Transverse colon (tissue), 4 donors: ENCODE measurements around the gene RHBDD1. TPM values are rescaled to one million over a fixed set of nuclear protein-coding genes. Genes with fewer than 3 reads are reported as not detected.
A peak's percentile ranks its signal among the peaks of the same experiment; 100 is the strongest.

ENCODE experiments used
- DNase-seq: peaks from one replicate; pipeline ENCODE4 v3.0.0-alpha.2; 2019
- H3K27ac ChIP-seq, 4 donors: fragments of 200-600 bp; sonication (generic); 2 replicates each; pipeline ENCODE4 v1.5.1; 2016 to 2018; ENCODE audit warnings: inconsistent platforms in 4 of 4
- H3K27me3 ChIP-seq: fragments of 200-600 bp; sonication (generic); 2 replicates; pipeline ENCODE4 v1.5.1; 2017; ENCODE audit warnings: inconsistent platforms
- H3K36me3 ChIP-seq, 4 donors: fragments of 200-600 bp; sonication (generic); 2 replicates each; pipeline ENCODE4 v1.5.1; 2017 to 2019; ENCODE audit warnings: inconsistent platforms in 4 of 4
- H3K4me1 ChIP-seq, 4 donors: fragments of 200-600 bp; sonication (generic); 2 replicates each; pipeline ENCODE4 v1.5.1; 2017 to 2020; ENCODE audit warnings: inconsistent platforms in 4 of 4
- H3K4me3 ChIP-seq, 4 donors: fragments of 200-600 bp; sonication (generic); 1 replicate in 1 of 4; 2 replicates in 3 of 4; pipeline versions ENCODE4 v1.5.1 to v1.6.1; 2017 to 2019; ENCODE audit warnings: inconsistent platforms in 4 of 4
- H3K9me3 ChIP-seq, 2 donors: fragments of 200-600 bp; sonication (generic); 2 replicates each; pipeline ENCODE4 v1.5.1; 2017 to 2019; ENCODE audit warnings: inconsistent platforms in 2 of 2
- CTCF ChIP-seq, 5 experiments: fragments of 200-600 bp in 3 of 5; fragments of 450-650 bp in 2 of 5; sonication (generic) in 3 of 5; IDR thresholded peaks; 1 replicate in 2 of 5; 2 replicates in 3 of 5; pipeline ENCODE4 v1.5.1; 2016 to 2017; ENCODE audit warnings: antibody characterized with exemption in 5 of 5, inconsistent platforms in 3 of 5, mild to moderate bottlenecking in 2 of 5, moderate library complexity in 1 of 5
- EP300 ChIP-seq: sonication (generic); formaldehyde crosslinking; IDR thresholded peaks from one replicate; pipeline ENCODE4 v1.6.1; 2017; ENCODE audit warnings: antibody characterized with exemption, low read depth
- POLR2A ChIP-seq: fragments of 450-650 bp; IDR thresholded peaks from one replicate; pipeline ENCODE4 v1.6.1; 2016; ENCODE audit warnings: antibody characterized with exemption, mild to moderate bottlenecking, moderate library complexity
- POLR2AphosphoS5 ChIP-seq, 3 donors: sonication (generic); formaldehyde crosslinking; IDR thresholded peaks; one replicate each; pipeline ENCODE4 v1.6.1; 2016; ENCODE audit warnings: antibody characterized with exemption in 3 of 3
- WGBS, 2 donors: methylation state at CpG; one replicate each; pipeline ENCODE4 v1.1.5; 2018; ENCODE audit warnings: low coverage in 1 of 2; 5-methylcytosine and 5-hydroxymethylcytosine counted together
- in situ Hi-C, 4 donors: fragments of 200-750 bp; cut with MboI; loops; one replicate each; pipeline versions ENCODE4 v1.15.0 to v1.15.1; 2017; ENCODE audit warnings: low sequenced_read_pairs in 3 of 4, low pct_ligation_motif_present in 1 of 4, low pct_unique_long_range_greater_than_20kb in 1 of 4
- intact Hi-C: fragments of 100-400 bp; cut with DNase I; formaldehyde crosslinking; loops from one replicate; pipeline ENCODE4 v1.15.1; 2023; ENCODE audit warnings: low total_unique reads
- total RNA-seq, 4 donors: library from RNA; depleted of rRNA; stranded (reverse); fragments of >200 nt; gene quantifications; one replicate each; pipeline ENCODE4 v1.1.0, GENCODE V29; 2016

Gene RHBDD1
- 10 to 100 TPM; 11.9 to 47.5 (median 22.5) TPM for total RNA-seq

- Histone ChIP-seq H3K36me3 (no peaks in the 10 kb centered on the region), H3K27ac (peak within 1 kb of the TSS; percentile 99 to 100 (median 100)), H3K4me3 (peak within 1 kb of the TSS; percentile 70 to 94 (median 82)), H3K4me1 (peaks cover 16 to 39% (median 21%) of the 10 kb centered on the region in 4 donors), H3K9me3 (no peaks in the 10 kb centered on the region), H3K27me3 (no peaks in the 10 kb centered on the region)
- WGBS, 2 donors = 0% methylated on average over 1 to 38 of the region's 75 CpGs
- in situ Hi-C loops = no loop called here
- DNase-seq = peak; percentile 96
- TF ChIP-seq CTCF (IDR thresholded peaks at IDR 0.05) = no peak
- peak; percentile 93 to 98 (median 95) for TF ChIP-seq POLR2AphosphoS5 (IDR thresholded peaks at IDR 0.05)
- peak; percentile 51 for TF ChIP-seq EP300
- TF ChIP-seq POLR2A = peak; percentile 95
- intact Hi-C loops = loop anchor here (5.0 kb wide), 1 partner anchor 114 kb away; no protein-coding TSS in a partner anchor
Measured at GRCh38 chr2:226835796-226836547, at the start of gene RHBDD1. RHBDD1 (plus strand) TSS chr2:226836054; CDS start chr2:226864694, 28,640 bp downstream.

GRCh38 chr2:226788064-226788463, 47.8 kb upstream of the RHBDD1 start:
- no peak overlapping the region for H3K4me3 ChIP-seq
- peak overlapping the region in 3 of 4 donors; percentile 10 to 95 (median 94) for H3K27ac ChIP-seq

GRCh38 chr2:226788881-226789490, 46.9 kb upstream of the RHBDD1 start:
- no peak overlapping the region for H3K4me3 ChIP-seq
- peaks cover 0 to 66% (median 17%) of the 10 kb centered on the region in 4 donors for H3K4me1 ChIP-seq
- DNase-seq = no peak
- no peak for TF ChIP-seq CTCF (IDR thresholded peaks at IDR 0.05)
- intact Hi-C loops (no loop called here), in situ Hi-C loops (loop anchor here in 1 of 4 donors (25.0 kb wide), 1 partner anchor 127 kb away; no protein-coding TSS in a partner anchor)
- H3K27me3 ChIP-seq = no peaks in the 10 kb centered on the region
- H3K36me3 ChIP-seq = no peaks in the 10 kb centered on the region
- H3K27ac ChIP-seq = peak overlapping the region; percentile 93 to 96 (median 94)
- no peaks in the 10 kb centered on the region for H3K9me3 ChIP-seq
- WGBS, 2 donors = 60 to 69% methylated on average over 3 of the region's 3 CpGs

More at GRCh38 chr2:226788064-226788463, 47.8 kb upstream of the RHBDD1 start:
- in situ Hi-C loops (loop anchor here in 1 of 4 donors (25.0 kb wide), 1 partner anchor 126 kb away; no protein-coding TSS in a partner anchor), intact Hi-C loops (no loop called here)
- no peaks in the 10 kb centered on the region for H3K36me3 ChIP-seq
- H3K27me3 ChIP-seq = no peaks in the 10 kb centered on the region
- H3K9me3 ChIP-seq = no peaks in the 10 kb centered on the region
- no peak for TF ChIP-seq CTCF (IDR thresholded peaks at IDR 0.05)
- TF ChIP-seq POLR2AphosphoS5 (IDR thresholded peaks at IDR 0.05) = no peak
- TF ChIP-seq POLR2A = no peak
- no peak for TF ChIP-seq EP300
- peaks cover 0 to 61% (median 17%) of the 10 kb centered on the region in 4 donors for H3K4me1 ChIP-seq
- DNase-seq = no peak

GRCh38 chr2:226790011-226790410, 45.8 kb upstream of the RHBDD1 start:
- TF ChIP-seq CTCF (IDR thresholded peaks at IDR 0.05) = no peak
- no peak for TF ChIP-seq POLR2AphosphoS5 (IDR thresholded peaks at IDR 0.05)
- H3K9me3 ChIP-seq = no peaks in the 10 kb centered on the region
- H3K4me3 ChIP-seq = no peak overlapping the region
- WGBS, 2 donors = 93 to 100% methylated on average over 1 of the region's 1 CpG
- in situ Hi-C loops = loop anchor here in 1 of 4 donors (25.0 kb wide), 1 partner anchor 128 kb away; no protein-coding TSS in a partner anchor
- H3K36me3 ChIP-seq = no peaks in the 10 kb centered on the region
- DNase-seq = no peak
- H3K4me1 ChIP-seq = peaks cover 0 to 66% (median 20%) of the 10 kb centered on the region in 4 donors
- peak overlapping the region; percentile 93 to 96 (median 94) for H3K27ac ChIP-seq
- no peaks in the 10 kb centered on the region for H3K27me3 ChIP-seq
- intact Hi-C loops = loop anchor here (10.0 kb wide), 1 partner anchor 575 kb away; no protein-coding TSS in a partner anchor
